Adipocyte (in vitro differentiated cells): Measurements from ENCODE around the gene HS3ST6.
A peak's percentile ranks its signal among the peaks of the same experiment; 100 is the strongest.
"Not testable (repeated sequence)": the region's sequence is repeated elsewhere in the genome, so short reads cannot be mapped to it uniquely, and the experiment has no call there.

ENCODE experiments used
- DNase-seq: peaks from one replicate; pipeline ENCODE4 v3.0.0-alpha.2; 2015; ENCODE audit warnings: low read depth
- H3K27me3 ChIP-seq: replicated peaks from 2 replicates; pipeline ENCODE4 v1.7.0; 2013; ENCODE audit warnings: mild to moderate bottlenecking, low read length, moderate library complexity; ENCODE audit not compliant: control insufficient read depth, insufficient read depth
- H3K36me3 ChIP-seq: 2 replicates; pipeline ENCODE4 v1.7.0; 2013; ENCODE audit warnings: low read length, mild to moderate bottlenecking, moderate library complexity; ENCODE audit not compliant: control insufficient read depth, insufficient read depth, severe bottlenecking
- H3K4me1 ChIP-seq: 2 replicates; pipeline ENCODE4 v1.7.0; 2013; ENCODE audit warnings: mild to moderate bottlenecking, low read length, moderate library complexity; ENCODE audit not compliant: control insufficient read depth, insufficient read depth
- H3K4me3 ChIP-seq: 2 replicates; pipeline ENCODE4 v1.7.0; 2013; ENCODE audit warnings: mild to moderate bottlenecking, low read length, moderate library complexity
- H3K9ac ChIP-seq: 2 replicates; pipeline ENCODE4 v1.7.0; 2013; ENCODE audit warnings: mild to moderate bottlenecking, low read length, moderate library complexity
- H3K9me3 ChIP-seq: 2 replicates; pipeline ENCODE4 v1.7.0; 2013; ENCODE audit warnings: mild to moderate bottlenecking, low read length, moderate library complexity; ENCODE audit not compliant: control insufficient read depth

The HS3ST6 gene

GRCh38 chr16:1945559-1946391 lies 27.6 kb upstream of the HS3ST6 start:
- DNase-seq = no peak
- H3K4me1 ChIP-seq = peaks cover 17% of the 10 kb centered on the region
- no peaks in the 10 kb centered on the region for H3K9me3 ChIP-seq
- H3K36me3 ChIP-seq = peaks cover 2% of the 10 kb centered on the region
- H3K27me3 ChIP-seq = no peaks in the 10 kb centered on the region
- no peak overlapping the region for H3K9ac ChIP-seq
- no peak overlapping the region for H3K4me3 ChIP-seq

GRCh38 chr16:1944612-1945199 lies 26.5 kb upstream of the HS3ST6 start:
- Histone ChIP-seq H3K9me3 (no peaks in the 10 kb centered on the region), H3K4me3 (no peak overlapping the region), H3K27me3 (no peaks in the 10 kb centered on the region), H3K9ac (no peak overlapping the region), H3K36me3 (peaks cover 7% of the 10 kb centered on the region), H3K4me1 (peaks cover 17% of the 10 kb centered on the region)
- no peak for DNase-seq

GRCh38 chr16:1942810-1943726 lies 24.9 kb upstream of the HS3ST6 start, which contains the start of gene MSRB1:
Gene MSRB1, minus strand, starts transcription at chr16:1943199. Its CDS starts 43 bp downstream, at chr16:1943156.
- H3K9ac ChIP-seq = peak within 1 kb of the TSS; percentile 94
- peaks cover 23% of the 10 kb centered on the region for H3K4me1 ChIP-seq
- peaks cover 19% of the 10 kb centered on the region for H3K36me3 ChIP-seq
- peak within 1 kb of the TSS; percentile 92 for H3K4me3 ChIP-seq
- H3K9me3 ChIP-seq = no peaks in the 10 kb centered on the region
- H3K27me3 ChIP-seq = no peaks in the 10 kb centered on the region
- peak; percentile 100 for DNase-seq

- Histone ChIP-seq H3K27me3 (no peaks in the 10 kb centered on the region), H3K36me3 (peaks cover 21% of the 10 kb centered on the region), H3K4me3 (peak overlapping the region; percentile 92), H3K4me1 (peaks cover 23% of the 10 kb centered on the region), H3K9ac (peak overlapping the region; percentile 94), H3K9me3 (no peaks in the 10 kb centered on the region)
- peak; percentile 30 for DNase-seq
Observed at GRCh38 chr16:1942047-1942809, 24.0 kb upstream of the HS3ST6 start.

- DNase-seq = no peak
- Histone ChIP-seq H3K4me3 (peak overlapping the region; percentile 92), H3K4me1 (peaks cover 23% of the 10 kb centered on the region)
Observed at GRCh38 chr16:1941162-1942046, 23.2 kb upstream of the HS3ST6 start.

GRCh38 chr16:1940273-1941161 lies 22.3 kb upstream of the HS3ST6 start:
- H3K36me3 ChIP-seq = peaks cover 21% of the 10 kb centered on the region
- H3K9me3 ChIP-seq = no peaks in the 10 kb centered on the region
- DNase-seq = no peak
- H3K9ac ChIP-seq = no peak overlapping the region
- H3K4me1 ChIP-seq = peaks cover 23% of the 10 kb centered on the region
- H3K4me3 ChIP-seq = no peak overlapping the region
- H3K27me3 ChIP-seq = no peaks in the 10 kb centered on the region

More at GRCh38 chr16:1941162-1942046, 23.2 kb upstream of the HS3ST6 start:
- Histone ChIP-seq H3K9me3 (no peaks in the 10 kb centered on the region), H3K27me3 (no peaks in the 10 kb centered on the region), H3K9ac (peak overlapping the region; percentile 94), H3K36me3 (peaks cover 21% of the 10 kb centered on the region)

GRCh38 chr16:1939833-1940232 lies 21.6 kb upstream of the HS3ST6 start:
- peaks cover 21% of the 10 kb centered on the region for H3K36me3 ChIP-seq
- DNase-seq, H3K27me3 ChIP-seq: not testable (repeated sequence)

GRCh38 chr16:1938910-1939309 lies 20.7 kb upstream of the HS3ST6 start:
- Histone ChIP-seq H3K9ac (no peak overlapping the region), H3K27me3 (no peaks in the 10 kb centered on the region), H3K36me3 (peaks cover 21% of the 10 kb centered on the region), H3K4me3 (no peak overlapping the region), H3K9me3 (no peaks in the 10 kb centered on the region), H3K4me1 (peaks cover 23% of the 10 kb centered on the region)
- DNase-seq = no peak

More at GRCh38 chr16:1939833-1940232, 21.6 kb upstream of the HS3ST6 start:
- not testable (repeated sequence) for H3K9ac ChIP-seq, H3K4me3 ChIP-seq, H3K9me3 ChIP-seq
- peaks cover 23% of the 10 kb centered on the region for H3K4me1 ChIP-seq

- no peak overlapping the region for H3K4me3 ChIP-seq
- H3K9ac ChIP-seq = no peak overlapping the region
- peaks cover 23% of the 10 kb centered on the region for H3K4me1 ChIP-seq
- no peak for DNase-seq
- no peaks in the 10 kb centered on the region for H3K9me3 ChIP-seq
- H3K36me3 ChIP-seq = peaks cover 21% of the 10 kb centered on the region
- H3K27me3 ChIP-seq = peaks cover 4% of the 10 kb centered on the region
Observed at GRCh38 chr16:1938316-1938715, 20.1 kb upstream of the HS3ST6 start.
